BLaER1 treated with 17β-estradiol and CSF1 and Interleukin-3, amounts not matched to agents 10 nM and 100 nM (cell line): Measurements from ENCODE around the gene LCLAT1.

Experiments used
- H3K27ac ChIP-seq, 11 experiments: shearing (Covaris generic); formaldehyde crosslinking; 2 replicates each; pipeline ENCODE4 v1.8.1; 2022
- H3K27me3 ChIP-seq, 11 experiments: shearing (Covaris generic); formaldehyde crosslinking; 2 replicates each; pipeline ENCODE4 v1.8.1; 2022
- H3K36me3 ChIP-seq, 11 experiments: shearing (Covaris generic); formaldehyde crosslinking; 2 replicates each; pipeline ENCODE4 v1.8.1; 2022
- H3K4me1 ChIP-seq, 10 experiments: shearing (Covaris generic); formaldehyde crosslinking; 2 replicates each; pipeline ENCODE4 v1.8.1; 2022
- H3K4me2 ChIP-seq, 11 experiments: shearing (Covaris generic); formaldehyde crosslinking; 2 replicates each; pipeline ENCODE4 v1.8.1; 2022
- H3K4me3 ChIP-seq, 10 experiments: shearing (Covaris generic); formaldehyde crosslinking; 2 replicates each; pipeline ENCODE4 v1.8.1; 2022
- H3K9ac ChIP-seq, 11 experiments: shearing (Covaris generic); formaldehyde crosslinking; 2 replicates each; pipeline ENCODE4 v1.8.1; 2022
- H3K9me3 ChIP-seq, 11 experiments: shearing (Covaris generic); formaldehyde crosslinking; replicated peaks in 1 of 11; 2 replicates each; pipeline ENCODE4 v1.8.1; 2022
- H4K20me1 ChIP-seq, 11 experiments: shearing (Covaris generic); formaldehyde crosslinking; 2 replicates each; pipeline ENCODE4 v1.8.1; 2022
- Cebpa-rat ChIP-seq, 11 experiments: shearing (Covaris generic); IDR thresholded peaks; 2 replicates each; pipeline ENCODE4 v1.8.1; 2022

LCLAT1 gene

GRCh38 chr2:30643674-30644073, 196.6 kb downstream of the LCLAT1 start:
- no peak overlapping the region for H3K9ac ChIP-seq
- no peaks in the 10 kb centered on the region for H3K4me1 ChIP-seq
- no peaks in the 10 kb centered on the region for H3K9me3 ChIP-seq
- no peak overlapping the region for H3K27ac ChIP-seq
- no peak overlapping the region for H3K4me2 ChIP-seq
- peaks cover 12 to 36% (median 21%) of the 10 kb centered on the region in 11 experiments; a peak in 21 of 22 replicates for H3K36me3 ChIP-seq
- TF ChIP-seq Cebpa-rat (IDR thresholded peaks at IDR 0.05), result no peak
- H3K4me3 ChIP-seq, result no peak overlapping the region
- H3K27me3 ChIP-seq, result no peaks in the 10 kb centered on the region
- no peaks in the 10 kb centered on the region for H4K20me1 ChIP-seq

GRCh38 chr2:30645081-30645744, 198.2 kb downstream of the LCLAT1 start:
- no peak overlapping the region for H3K9ac ChIP-seq
- no peak overlapping the region for H3K27ac ChIP-seq
- no peak overlapping the region for H3K4me3 ChIP-seq
- no peak for TF ChIP-seq Cebpa-rat (IDR thresholded peaks at IDR 0.05)
- no peaks in the 10 kb centered on the region for H4K20me1 ChIP-seq
- no peaks in the 10 kb centered on the region for H3K4me1 ChIP-seq
- peaks cover 7 to 26% (median 17%) of the 10 kb centered on the region in 11 experiments; a peak in 20 of 22 replicates for H3K36me3 ChIP-seq
- no peaks in the 10 kb centered on the region for H3K9me3 ChIP-seq
- no peaks in the 10 kb centered on the region for H3K27me3 ChIP-seq
- no peak overlapping the region for H3K4me2 ChIP-seq

GRCh38 chr2:30645745-30646119, 198.7 kb downstream of the LCLAT1 start:
- no peak overlapping the region for H3K4me2 ChIP-seq
- no peak for TF ChIP-seq Cebpa-rat (IDR thresholded peaks at IDR 0.05)
- no peaks in the 10 kb centered on the region for H4K20me1 ChIP-seq
- H3K9ac ChIP-seq, result no peak overlapping the region
- no peaks in the 10 kb centered on the region for H3K9me3 ChIP-seq
- H3K36me3 ChIP-seq, result peaks cover 4 to 21% (median 15%) of the 10 kb centered on the region in 11 experiments; a peak in 18 of 22 replicates
- no peak overlapping the region for H3K27ac ChIP-seq
- H3K4me1 ChIP-seq, result no peaks in the 10 kb centered on the region
- no peaks in the 10 kb centered on the region for H3K27me3 ChIP-seq
- no peak overlapping the region for H3K4me3 ChIP-seq

- no peak overlapping the region for H3K9ac ChIP-seq
- no peaks in the 10 kb centered on the region for H3K4me1 ChIP-seq
- H3K4me2 ChIP-seq, result no peak overlapping the region
- no peak overlapping the region for H3K4me3 ChIP-seq
- TF ChIP-seq Cebpa-rat (IDR thresholded peaks at IDR 0.05), result no peak
- H3K9me3 ChIP-seq, result no peaks in the 10 kb centered on the region
- no peaks in the 10 kb centered on the region for H3K27me3 ChIP-seq
- peaks cover 0 to 8% (median 0%) of the 10 kb centered on the region in 11 experiments; a peak in 3 of 22 replicates for H3K36me3 ChIP-seq
- no peak overlapping the region for H3K27ac ChIP-seq
- no peaks in the 10 kb centered on the region for H4K20me1 ChIP-seq
These were observed 200.9 kb downstream of the LCLAT1 start for GRCh38 chr2:30647752-30648457.

GRCh38 chr2:30649278-30649677, 202.2 kb downstream of the LCLAT1 start:
- Histone ChIP-seq H3K4me2 (no peak overlapping the region), H3K9me3 (no peaks in the 10 kb centered on the region), H3K27me3 (no peaks in the 10 kb centered on the region), H3K4me3 (no peak overlapping the region), H3K36me3 (peaks cover 0 to 8% (median 0%) of the 10 kb centered on the region in 11 experiments; a peak in 3 of 22 replicates), H4K20me1 (no peaks in the 10 kb centered on the region), H3K27ac (no peak overlapping the region), H3K4me1 (no peaks in the 10 kb centered on the region), H3K9ac (no peak overlapping the region)
- no peak for TF ChIP-seq Cebpa-rat (IDR thresholded peaks at IDR 0.05)

- H3K27ac ChIP-seq, result no peak overlapping the region
- H3K27me3 ChIP-seq, result no peaks in the 10 kb centered on the region
- H3K9me3 ChIP-seq, result no peaks in the 10 kb centered on the region
- no peak for TF ChIP-seq Cebpa-rat (IDR thresholded peaks at IDR 0.05)
- H3K4me3 ChIP-seq, result no peak overlapping the region
- H3K4me2 ChIP-seq, result no peak overlapping the region
- H3K36me3 ChIP-seq, result peaks cover 0 to 3% (median 0%) of the 10 kb centered on the region in 11 experiments; a peak in 3 of 22 replicates
- no peaks in the 10 kb centered on the region for H4K20me1 ChIP-seq
- no peak overlapping the region for H3K9ac ChIP-seq
- H3K4me1 ChIP-seq, result no peaks in the 10 kb centered on the region
These were observed 202.8 kb downstream of the LCLAT1 start for GRCh38 chr2:30649828-30650227.

GRCh38 chr2:30652271-30652915, 205.3 kb downstream of the LCLAT1 start:
- Histone ChIP-seq H3K27me3 (no peaks in the 10 kb centered on the region), H3K4me1 (peaks cover 0 to 8% (median 0%) of the 10 kb centered on the region in 10 experiments; a peak in 2 of 20 replicates)

GRCh38 chr2:30653847-30654246, 206.8 kb downstream of the LCLAT1 start:
- Histone ChIP-seq H3K27me3 (no peaks in the 10 kb centered on the region), H3K36me3 (no peaks in the 10 kb centered on the region), H4K20me1 (no peaks in the 10 kb centered on the region), H3K4me1 (peaks cover 0 to 8% (median 0%) of the 10 kb centered on the region in 10 experiments; a peak in 2 of 20 replicates), H3K27ac (no peak overlapping the region), H3K9me3 (0 out of 22 replicates have a peak, but pooled peaks cover 0 to 6% (median 0%) of the 10 kb centered on the region in 11 experiments), H3K4me2 (no peak overlapping the region), H3K9ac (no peak overlapping the region), H3K4me3 (no peak overlapping the region)
- no peak for TF ChIP-seq Cebpa-rat (IDR thresholded peaks at IDR 0.05)

More at GRCh38 chr2:30652271-30652915, 205.3 kb downstream of the LCLAT1 start:
- H3K4me2 ChIP-seq, result no peak overlapping the region
- no peak overlapping the region for H3K9ac ChIP-seq
- no peaks in the 10 kb centered on the region for H4K20me1 ChIP-seq
- H3K9me3 ChIP-seq, result 0 out of 22 replicates have a peak, but pooled peaks cover 0 to 2% (median 0%) of the 10 kb centered on the region in 11 experiments
- no peaks in the 10 kb centered on the region for H3K36me3 ChIP-seq
- H3K4me3 ChIP-seq, result no peak overlapping the region
- no peak for TF ChIP-seq Cebpa-rat (IDR thresholded peaks at IDR 0.05)
- no peak overlapping the region for H3K27ac ChIP-seq

GRCh38 chr2:30654404-30654803, 207.4 kb downstream of the LCLAT1 start:
- H4K20me1 ChIP-seq, result no peaks in the 10 kb centered on the region
- TF ChIP-seq Cebpa-rat (IDR thresholded peaks at IDR 0.05), result no peak
- no peak overlapping the region for H3K9ac ChIP-seq

More at GRCh38 chr2:30654404-30654803, 207.4 kb downstream of the LCLAT1 start:
- H3K4me1 ChIP-seq, result peaks cover 0 to 8% (median 0%) of the 10 kb centered on the region in 10 experiments; a peak in 2 of 20 replicates
- H3K36me3 ChIP-seq, result no peaks in the 10 kb centered on the region
- no peak overlapping the region for H3K4me3 ChIP-seq
- H3K27ac ChIP-seq, result no peak overlapping the region
- H3K9me3 ChIP-seq, result 0 out of 22 replicates have a peak, but pooled peaks cover 0 to 6% (median 0%) of the 10 kb centered on the region in 11 experiments
- H3K4me2 ChIP-seq, result no peak overlapping the region
- H3K27me3 ChIP-seq, result no peaks in the 10 kb centered on the region
